Kidney capillary endothelial cell (primary cell): ENCODE results near the gene UQCRFS1.

ENCODE experiments used
- DNase-seq: peaks from one replicate; pipeline ENCODE4 v3.0.0-alpha.2; 2018; ENCODE audit warnings: low spot score

Gene UQCRFS1

GRCh38 chr19:29155683-29156082, 57.3 kb downstream of the UQCRFS1 start:
- DNase-seq, result no peak
